Liver (tissue), 9 donors: ENCODE measurements around the gene NFE2L2. TPM values are rescaled to one million over a fixed set of nuclear protein-coding genes. Genes with fewer than 3 reads are reported as not detected.

Experiments
- DNase-seq: peaks from one replicate; pipeline ENCODE4 v3.0.0-alpha.2; 2017; ENCODE audit warnings: low spot score
- H3K27ac ChIP-seq, 2 donors: one replicate each; pipeline ENCODE4 v1.7.0; 2013; ENCODE audit warnings: inconsistent platforms in 2 of 2, low read length in 2 of 2, control low read depth in 1 of 2, low read depth in 1 of 2, mild to moderate bottlenecking in 1 of 2
- H3K27me3 ChIP-seq, 4 donors: one replicate each; pipeline versions ENCODE4 v1.6.1 to v1.7.0; 2013; ENCODE audit warnings: low read length in 3 of 4, inconsistent platforms in 1 of 4, mild to moderate bottlenecking in 1 of 4, moderate library complexity in 1 of 4; ENCODE audit not compliant: control insufficient read depth in 4 of 4, insufficient read depth in 4 of 4
- H3K36me3 ChIP-seq, 4 donors: one replicate each; pipeline versions ENCODE4 v1.6.1 to v1.7.0; 2013; ENCODE audit warnings: low read length in 3 of 4, mild to moderate bottlenecking in 3 of 4, low read depth in 1 of 4, moderate library complexity in 1 of 4; ENCODE audit not compliant: control insufficient read depth in 4 of 4, insufficient read depth in 3 of 4
- H3K4me1 ChIP-seq, 4 donors: one replicate each; pipeline versions ENCODE4 v1.6.1 to v1.7.0; 2013; ENCODE audit warnings: low read length in 3 of 4, mild to moderate bottlenecking in 3 of 4, moderate library complexity in 1 of 4; ENCODE audit not compliant: control insufficient read depth in 4 of 4, insufficient read depth in 4 of 4
- H3K4me3 ChIP-seq, 3 donors: one replicate each; pipeline versions ENCODE4 v1.6.1 to v1.7.0; 2013; ENCODE audit warnings: low read length in 3 of 3, control low read depth in 1 of 3, low read depth in 1 of 3, mild to moderate bottlenecking in 1 of 3
- H3K9ac ChIP-seq, 2 donors: one replicate each; pipeline ENCODE4 v1.7.0; 2013; ENCODE audit warnings: low read length in 2 of 2, mild to moderate bottlenecking in 2 of 2, moderate library complexity in 2 of 2, control low read depth in 1 of 2, low read depth in 1 of 2
- H3K9me3 ChIP-seq, 4 donors: one replicate each; pipeline versions ENCODE4 v1.6.1 to v1.7.0; 2013; ENCODE audit warnings: low read length in 3 of 4; ENCODE audit not compliant: control insufficient read depth in 4 of 4
- ATF3 ChIP-seq: IDR thresholded peaks from 2 replicates; pipeline ENCODE4 v1.6.1; 2016; ENCODE audit warnings: antibody characterized with exemption
- CTCF ChIP-seq: fragments of 150-350 bp; IDR thresholded peaks from 2 replicates; pipeline ENCODE4 v1.5.1; 2017; ENCODE audit warnings: improper control_type of control experiment, low read depth, low read length; ENCODE audit not compliant: missing input control
- EGR1 ChIP-seq, 2 donors: IDR thresholded peaks; 2 replicates each; pipeline ENCODE4 v1.6.1; 2016 to 2018; ENCODE audit warnings: antibody characterized with exemption in 2 of 2, low read depth in 2 of 2
- FOXA1 ChIP-seq: IDR thresholded peaks from 2 replicates; pipeline ENCODE4 v1.6.1; 2016; ENCODE audit warnings: antibody characterized with exemption
- FOXA2 ChIP-seq: IDR thresholded peaks from 2 replicates; pipeline ENCODE4 v1.6.1; 2016; ENCODE audit warnings: antibody characterized with exemption
- GABPA ChIP-seq, 2 donors: IDR thresholded peaks in 1 of 2; conservative IDR thresholded peaks in 1 of 2; 2 replicates each; pipeline ENCODE4 v1.6.1; 2016; ENCODE audit warnings: antibody characterized with exemption in 2 of 2, mild to moderate bottlenecking in 1 of 2, moderate library complexity in 1 of 2
- HNF4A ChIP-seq, 2 donors: conservative IDR thresholded peaks; 2 replicates each; pipeline ENCODE4 v1.6.1; 2016; ENCODE audit warnings: antibody characterized with exemption in 2 of 2, mild to moderate bottlenecking in 2 of 2
- HNF4G ChIP-seq: IDR thresholded peaks from 2 replicates; pipeline ENCODE4 v1.6.1; 2016; ENCODE audit warnings: antibody characterized with exemption
- JUND ChIP-seq, 2 donors: IDR thresholded peaks; 2 replicates each; pipeline ENCODE4 v1.6.1; 2016; ENCODE audit warnings: antibody characterized with exemption in 2 of 2
- MAX ChIP-seq: IDR thresholded peaks from 2 replicates; pipeline ENCODE4 v1.6.1; 2016; ENCODE audit warnings: antibody characterized with exemption
- NR2F2 ChIP-seq: IDR thresholded peaks from 2 replicates; pipeline ENCODE4 v1.6.1; 2016; ENCODE audit warnings: antibody characterized with exemption
- RAD21 ChIP-seq, 2 donors: IDR thresholded peaks; 2 replicates each; pipeline ENCODE4 v1.6.1; 2016; ENCODE audit warnings: antibody characterized with exemption in 2 of 2, mild to moderate bottlenecking in 2 of 2
- REST ChIP-seq: IDR thresholded peaks from 2 replicates; pipeline ENCODE4 v1.6.1; 2016; ENCODE audit warnings: antibody characterized with exemption, mild to moderate bottlenecking
- RXRA ChIP-seq, 2 donors: IDR thresholded peaks; 2 replicates each; pipeline ENCODE4 v1.6.1; 2017 to 2018; ENCODE audit warnings: antibody characterized with exemption in 2 of 2, mild to moderate bottlenecking in 1 of 2
- SP1 ChIP-seq: IDR thresholded peaks from 2 replicates; pipeline ENCODE4 v1.6.1; 2018; ENCODE audit warnings: antibody characterized with exemption, mild to moderate bottlenecking
- TAF1 ChIP-seq: conservative IDR thresholded peaks from 2 replicates; pipeline ENCODE4 v1.6.1; 2016; ENCODE audit warnings: antibody characterized with exemption, mild to moderate bottlenecking
- YY1 ChIP-seq: IDR thresholded peaks from 2 replicates; pipeline ENCODE4 v1.6.1; 2016; ENCODE audit warnings: antibody characterized with exemption, mild to moderate bottlenecking
- ZBTB33 ChIP-seq: IDR thresholded peaks from 2 replicates; pipeline ENCODE4 v1.6.1; 2016; ENCODE audit warnings: antibody characterized with exemption
- WGBS: extraction: QIAGEN DNeasy Blood & Tissue Kit; methylation state at CpG from one replicate; pipeline ENCODE4 v1.1.7; 2013; 5-methylcytosine and 5-hydroxymethylcytosine counted together
- polyA plus RNA-seq, 2 donors: library from polyadenylated mRNA; stranded (reverse) in 1 of 2; unstranded in 1 of 2; fragments of 200-250 nt in 1 of 2; fragments of >200 nt in 1 of 2; fragmentation: Nextera tagmentation in 1 of 2; extraction: Ambion mirVana in 1 of 2; gene quantifications; one replicate each; pipeline versions ENCODE4 v1.2.1 to v1.2.3, GENCODE V29; 2013 to 2015
- total RNA-seq, 2 donors: library from RNA; depleted of rRNA; stranded (reverse); fragments of >200 nt; gene quantifications; one replicate each; pipeline ENCODE4 v1.2.3, GENCODE V29; 2014
- donor health status: healthy.
- donor health status: healthy.
- donor health status: healthy.
- donor health status: healthy.
- donor health status: healthy.

NFE2L2 gene
- total and polyA plus RNA-seq, 4 donors = 22.5 to 31.0 (median 27.1) TPM

GRCh38 chr2:177314194-177314593 lies 49.7 kb upstream of the NFE2L2 start:
- Histone ChIP-seq H3K4me3 (no peak overlapping the region), H3K27me3 (no peaks in the 10 kb centered on the region), H3K36me3 (no peaks in the 10 kb centered on the region), H3K9me3 (no peaks in the 10 kb centered on the region), H3K27ac (peak overlapping the region in 1 of 2 donors; percentile 11), H3K9ac (no peak overlapping the region), H3K4me1 (peaks cover 0 to 20% (median 5%) of the 10 kb centered on the region in 4 donors)
- WGBS = 92% methylated on average over 1 of the region's 1 CpG
- DNase-seq = no peak
- no peak for TF ChIP-seq RAD21 (IDR thresholded peaks at IDR 0.05)
- TF ChIP-seq REST = no peak
- no peak for TF ChIP-seq ZBTB33
- TF ChIP-seq MAX = no peak
- no peak for TF ChIP-seq GABPA (IDR thresholded peaks at IDR 0.05 in 1 of 2, conservative IDR thresholded peaks at IDR 0.05 in 1 of 2)
- no peak for TF ChIP-seq TAF1
- TF ChIP-seq HNF4G = no peak
- no peak for TF ChIP-seq HNF4A (conservative IDR thresholded peaks at IDR 0.05)
- TF ChIP-seq JUND (IDR thresholded peaks at IDR 0.05) = no peak
- no peak for TF ChIP-seq FOXA2
- no peak for TF ChIP-seq ATF3
- no peak for TF ChIP-seq FOXA1
- TF ChIP-seq NR2F2 = no peak
- TF ChIP-seq YY1 = no peak
- no peak for TF ChIP-seq CTCF
- no peak for TF ChIP-seq RXRA (IDR thresholded peaks at IDR 0.05)
- no peak for TF ChIP-seq SP1
- TF ChIP-seq EGR1 (IDR thresholded peaks at IDR 0.05; ENCODE audit: low read depth in 2 of 2) = no peak
